CD4-positive, alpha-beta T cell treated with Interleukin-17A for 1 hour (primary cell): ENCODE results near the gene BTBD9.
"Not testable (repeated sequence)": the region's sequence is repeated elsewhere in the genome, so short reads cannot be mapped to it uniquely, and the experiment has no call there.

Experiments used
- DNase-seq: peaks from one replicate; pipeline ENCODE4 v3.0.0-alpha.2; 2020

The BTBD9 gene

GRCh38 chr6:38134704-38135088 is 505.0 kb downstream of the BTBD9 start:
- DNase-seq, result no peak

- DNase-seq, result no peak
Observed at GRCh38 chr6:38133932-38134703, 505.6 kb downstream of the BTBD9 start.

- no peak for DNase-seq
Observed at GRCh38 chr6:38131527-38131965, 508.2 kb downstream of the BTBD9 start.

GRCh38 chr6:38127284-38127683 is 512.4 kb downstream of the BTBD9 start:
- DNase-seq, result no peak

GRCh38 chr6:38124224-38124926 is 515.4 kb downstream of the BTBD9 start:
- DNase-seq, result not testable (repeated sequence)

GRCh38 chr6:38119516-38119915 is 520.2 kb downstream of the BTBD9 start:
- DNase-seq, result no peak

GRCh38 chr6:38118791-38119365 is 520.9 kb downstream of the BTBD9 start:
- DNase-seq, result no peak
